Right lobe of liver (tissue), 6 donors: Measurements from ENCODE around the gene ANTXR1. TPM values are rescaled to one million over a fixed set of nuclear protein-coding genes. Genes with fewer than 3 reads are reported as not detected.

Experiments used
- ATAC-seq, 4 donors: fragments of 200-7000 bp; cut with Tn5 transposase; one replicate each; pipeline ENCODE4 v1.9.1; 2020; ENCODE audit warnings: mild to moderate bottlenecking in 4 of 4, moderate library complexity in 4 of 4
- DNase-seq, 3 donors: peaks; one replicate each; pipeline ENCODE4 v3.0.0-alpha.2; 2020
- H3K27ac ChIP-seq, 3 donors: fragments of 200-600 bp; one replicate each; pipeline ENCODE4 v1.8.0; 2022
- H3K27me3 ChIP-seq, 2 donors: fragments of 200-600 bp; one replicate each; pipeline ENCODE4 v1.8.0; 2022
- H3K36me3 ChIP-seq, 4 donors: fragments of 200-600 bp; sonication (generic) in 1 of 4; one replicate each; pipeline versions ENCODE4 v1.5.1 to v1.8.0; 2017 to 2022; ENCODE audit warnings: control low read depth in 1 of 4
- H3K4me1 ChIP-seq, 4 donors: fragments of 200-600 bp; sonication (generic) in 1 of 4; one replicate each; pipeline versions ENCODE4 v1.5.1 to v1.8.0; 2017 to 2022; ENCODE audit warnings: control low read depth in 1 of 4
- H3K4me3 ChIP-seq, 3 donors: fragments of 200-600 bp; one replicate each; pipeline ENCODE4 v1.8.0; 2022
- H3K9me3 ChIP-seq, 4 donors: fragments of 200-600 bp; sonication (generic) in 1 of 4; one replicate each; pipeline versions ENCODE4 v1.5.1 to v1.8.0; 2017 to 2022; ENCODE audit warnings: control low read depth in 1 of 4
- CTCF ChIP-seq, 4 donors: fragments of 200-600 bp in 3 of 4; fragments of 450-650 bp in 1 of 4; IDR thresholded peaks; one replicate each; pipeline versions ENCODE4 v1.5.1 to v1.8.0; 2016 to 2022; ENCODE audit warnings: antibody characterized with exemption in 4 of 4, mild to moderate bottlenecking in 2 of 4
- POLR2A ChIP-seq: fragments of 450-650 bp; IDR thresholded peaks from one replicate; pipeline ENCODE4 v1.6.1; 2017; ENCODE audit warnings: antibody characterized with exemption, mild to moderate bottlenecking
- WGBS: methylation state at CpG from one replicate; pipeline ENCODE4 v1.1.6; 2018; ENCODE audit warnings: low coverage, low lambda C conversion rate; ENCODE audit not compliant: insufficient coverage; ENCODE audit errors: missing lambda C conversion rate; 5-methylcytosine and 5-hydroxymethylcytosine counted together
- intact Hi-C, 2 donors: fragments of 100-400 bp; cut with DNase I; formaldehyde crosslinking; loops; one replicate each; pipeline versions ENCODE4 v1.11.2 to v1.14.1; 2022
- total RNA-seq, 6 experiments: library from RNA; depleted of rRNA in 2 of 6; stranded (reverse); fragments of >200 nt in 2 of 6; fragmentation: NEBNext Ultra II Directional in 3 of 6; extraction: Animal tissue kit (Norgen Biotek cat#: 25700) in 3 of 6; gene quantifications; one replicate each; pipeline versions ENCODE4 v1.1.0 to v1.2.4, GENCODE V29; 2016 to 2023
- donor health status: DM: no; HTN: yes; CAD: no.
- donor health status: DM: no; HTN: no; CAD: no.
- donor health status: DM: no; HTN: no; CAD: no.
- donor health status: DM: no; HTN: yes; CAD: no.
- donor health status: DM: no; HTN: yes; CAD: no.

Gene ANTXR1
- total RNA-seq, 6 experiments from 2014 or later, result 1.1 to 4.1 (median 2.9) TPM

DNA sequence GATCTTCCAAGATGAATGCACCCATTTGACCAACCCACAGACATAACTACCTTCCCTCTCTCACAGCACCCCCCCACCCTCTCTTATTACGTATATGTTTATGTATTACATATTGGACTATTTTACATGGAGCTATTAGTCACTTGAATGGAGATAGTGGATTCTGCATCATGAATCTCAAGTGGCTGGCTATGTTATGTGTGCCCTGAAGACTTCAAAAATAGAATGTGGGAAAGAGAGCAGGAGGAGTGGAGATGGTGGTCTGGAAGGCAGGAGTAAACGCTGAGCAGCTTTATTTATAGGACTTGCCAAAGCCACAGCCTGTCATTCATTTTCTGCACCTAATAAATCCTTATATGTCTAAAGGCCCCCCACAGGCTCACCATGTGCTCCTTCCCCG is 4.9 kb downstream of the ANTXR1 start:
- H3K4me1 ChIP-seq, result peaks cover 0 to 7% (median 5%) of the 10 kb centered on the region in 4 donors
- H3K9me3 ChIP-seq, result no peaks in the 10 kb centered on the region
- intact Hi-C loops, result no loop called here
- no peak overlapping the region for H3K4me3 ChIP-seq
- DNase-seq (no peak), ATAC-seq (no peak)
- WGBS, result 59% methylated on average over 3 of the region's 3 CpGs
- no peak for TF ChIP-seq CTCF (IDR thresholded peaks at IDR 0.05)
- TF ChIP-seq POLR2A, result no peak
- H3K36me3 ChIP-seq, result no peaks in the 10 kb centered on the region
- peaks cover 5 to 7% of the 10 kb centered on the region in 2 donors for H3K27me3 ChIP-seq
- no peak overlapping the region for H3K27ac ChIP-seq

- intact Hi-C loops, result no loop called here
- Histone ChIP-seq H3K27ac (no peak overlapping the region), H3K36me3 (no peaks in the 10 kb centered on the region), H3K27me3 (peaks cover 5 to 7% of the 10 kb centered on the region in 2 donors), H3K4me1 (peaks cover 0 to 3% (median 2%) of the 10 kb centered on the region in 4 donors), H3K4me3 (no peak overlapping the region), H3K9me3 (no peaks in the 10 kb centered on the region)
- DNase-seq (no peak), ATAC-seq (no peak)
- TF ChIP-seq POLR2A (no peak), CTCF (IDR thresholded peaks at IDR 0.05) (no peak)
- WGBS, result 76% methylated on average over 4 of the region's 4 CpGs
Measured at GRCh38 chr2:69018678-69019095, 5.7 kb downstream of the ANTXR1 start.

GRCh38 chr2:69020496-69021426 is 7.8 kb downstream of the ANTXR1 start:
- DNase-seq, result no peak
- Histone ChIP-seq H3K27me3 (peaks cover 2 to 5% of the 10 kb centered on the region in 2 donors), H3K4me3 (no peak overlapping the region), H3K27ac (no peak overlapping the region), H3K4me1 (no peaks in the 10 kb centered on the region), H3K9me3 (no peaks in the 10 kb centered on the region), H3K36me3 (no peaks in the 10 kb centered on the region)
- intact Hi-C loops, result loop anchor here in 1 of 2 donors (5.0 kb wide), 1 partner anchor 287 kb away; no protein-coding TSS in a partner anchor
- ATAC-seq, result no peak
- 56% methylated on average over 8 of the region's 8 CpGs for WGBS
- TF ChIP-seq POLR2A (no peak), CTCF (IDR thresholded peaks at IDR 0.05) (no peak)

- H3K9me3 ChIP-seq, result no peaks in the 10 kb centered on the region
- no peaks in the 10 kb centered on the region for H3K4me1 ChIP-seq
- H3K36me3 ChIP-seq, result no peaks in the 10 kb centered on the region
- no peak overlapping the region for H3K4me3 ChIP-seq
- no peak overlapping the region for H3K27ac ChIP-seq
- DNase-seq, result no peak
- intact Hi-C loops, result loop anchor here in 1 of 2 donors (5.0 kb wide), 1 partner anchor 286 kb away; no protein-coding TSS in a partner anchor
- H3K27me3 ChIP-seq, result no peaks in the 10 kb centered on the region
- no peak for TF ChIP-seq CTCF (IDR thresholded peaks at IDR 0.05)
- TF ChIP-seq POLR2A, result no peak
- no peak for ATAC-seq
- 63% methylated on average over 4 of the region's 4 CpGs for WGBS
Measured at GRCh38 chr2:69021727-69022126, 8.7 kb downstream of the ANTXR1 start.
